GM18505 (cell line): ENCODE results near the gene TMEM233.
"Not testable (repeated sequence)": the region's sequence is repeated elsewhere in the genome, so short reads cannot be mapped to it uniquely, and the experiment has no call there.

Source experiments
- ATAC-seq: cut with Tn5 transposase; IDR thresholded peaks from one replicate; pipeline ENCODE4 v1.9.1; 2021; ENCODE audit not compliant: unreplicated experiment
- POLR2A ChIP-seq: IDR thresholded peaks from 4 replicates; pipeline ENCODE4 v1.6.1; 2011; ENCODE audit warnings: borderline replicate concordance; ENCODE audit not compliant: insufficient read depth, insufficient read length; ENCODE audit errors: extremely low read depth

The TMEM233 gene

DNA sequence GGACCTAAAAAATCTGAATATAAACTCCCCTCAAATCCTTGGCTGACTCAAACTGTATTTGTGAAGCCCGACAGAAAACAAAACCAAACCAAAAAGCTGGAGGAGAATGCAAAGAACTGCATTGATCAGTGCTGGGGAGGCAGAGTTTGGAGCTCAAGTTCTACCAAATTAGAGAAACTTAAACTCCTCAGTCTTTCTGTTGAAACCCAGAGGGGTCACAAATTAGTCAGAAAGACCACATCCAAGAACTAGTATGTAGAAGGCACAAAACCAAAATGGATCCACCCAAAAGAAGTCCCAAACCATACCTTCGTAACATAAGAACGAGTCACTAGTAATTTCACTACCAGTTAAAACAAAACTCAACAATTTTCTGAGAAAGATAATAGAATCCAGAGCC lies 59.1 kb downstream of the TMEM233 start:
- no peak for TF ChIP-seq POLR2A
- ATAC-seq = no peak

- not testable (repeated sequence) for ATAC-seq
Observed at GRCh38 chr12:119657001-119657400, 63.4 kb downstream of the TMEM233 start.

GRCh38 chr12:119658166-119658565 lies 64.6 kb downstream of the TMEM233 start:
- not testable (repeated sequence) for ATAC-seq

- ATAC-seq = no peak
- TF ChIP-seq POLR2A = no peak
Observed at GRCh38 chr12:119659289-119659897, 65.8 kb downstream of the TMEM233 start.

GRCh38 chr12:119660076-119660475 lies 66.5 kb downstream of the TMEM233 start:
- no peak for ATAC-seq

DNA sequence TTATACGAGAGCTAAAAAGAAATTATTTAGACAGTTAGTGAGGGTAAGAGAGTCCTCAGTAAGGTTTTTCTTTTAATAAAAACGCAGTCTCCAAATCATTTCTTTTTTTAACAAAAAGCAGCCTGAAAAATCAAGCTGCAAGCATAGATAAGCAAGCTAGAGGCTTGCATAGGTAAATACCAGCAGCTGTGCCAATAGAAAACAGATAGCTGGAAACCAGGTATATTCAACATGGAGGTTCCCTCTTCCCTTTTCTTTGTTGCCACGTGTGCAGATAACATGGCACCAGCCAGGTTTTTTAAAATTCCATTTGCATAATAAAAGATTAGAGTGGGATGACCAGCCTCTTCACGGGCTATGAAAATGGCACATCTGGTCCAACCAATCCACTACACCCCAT lies 68.3 kb downstream of the TMEM233 start:
- no peak for ATAC-seq
- TF ChIP-seq POLR2A = no peak

More at GRCh38 chr12:119660076-119660475, 66.5 kb downstream of the TMEM233 start:
- TF ChIP-seq POLR2A = no peak

- ATAC-seq = no peak
- TF ChIP-seq POLR2A = no peak
Observed at GRCh38 chr12:119664642-119665041, 71.1 kb downstream of the TMEM233 start.

DNA sequence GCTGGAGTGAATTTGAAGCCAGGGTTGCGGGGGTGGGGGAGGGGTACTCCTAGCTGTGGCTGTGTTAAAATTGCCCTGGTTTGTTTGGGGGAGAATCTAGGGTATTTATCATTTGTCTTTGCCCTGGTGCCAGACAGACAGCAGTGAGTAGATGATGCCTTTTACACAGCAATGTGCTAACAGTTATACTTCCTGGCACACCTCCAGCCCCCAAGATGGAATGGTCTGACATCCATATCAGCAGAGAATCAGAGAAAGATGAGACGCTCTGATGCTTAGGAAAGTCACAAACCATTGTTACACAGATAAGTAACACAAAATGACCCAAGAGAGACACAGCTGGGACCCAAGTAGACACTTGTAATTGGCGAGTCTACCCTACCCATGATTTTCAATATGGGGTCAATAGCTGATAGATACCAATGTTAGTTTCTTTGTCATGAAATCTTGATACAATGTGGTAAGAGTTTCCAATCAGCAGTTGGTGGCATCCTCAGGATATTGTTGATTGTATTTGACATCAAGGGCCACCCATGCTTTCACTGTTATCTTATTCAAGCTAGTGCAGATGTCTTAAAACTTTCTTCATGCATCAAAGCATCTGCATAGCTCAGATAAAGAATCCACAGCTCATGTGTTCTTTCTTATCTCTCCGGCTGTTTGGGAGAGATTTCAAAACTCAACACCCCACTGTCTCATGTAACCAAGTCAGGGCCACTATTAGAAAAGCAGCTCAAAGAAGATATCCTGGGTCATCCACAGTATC lies 71.8 kb downstream of the TMEM233 start:
- ATAC-seq = no peak
- no peak for TF ChIP-seq POLR2A

DNA sequence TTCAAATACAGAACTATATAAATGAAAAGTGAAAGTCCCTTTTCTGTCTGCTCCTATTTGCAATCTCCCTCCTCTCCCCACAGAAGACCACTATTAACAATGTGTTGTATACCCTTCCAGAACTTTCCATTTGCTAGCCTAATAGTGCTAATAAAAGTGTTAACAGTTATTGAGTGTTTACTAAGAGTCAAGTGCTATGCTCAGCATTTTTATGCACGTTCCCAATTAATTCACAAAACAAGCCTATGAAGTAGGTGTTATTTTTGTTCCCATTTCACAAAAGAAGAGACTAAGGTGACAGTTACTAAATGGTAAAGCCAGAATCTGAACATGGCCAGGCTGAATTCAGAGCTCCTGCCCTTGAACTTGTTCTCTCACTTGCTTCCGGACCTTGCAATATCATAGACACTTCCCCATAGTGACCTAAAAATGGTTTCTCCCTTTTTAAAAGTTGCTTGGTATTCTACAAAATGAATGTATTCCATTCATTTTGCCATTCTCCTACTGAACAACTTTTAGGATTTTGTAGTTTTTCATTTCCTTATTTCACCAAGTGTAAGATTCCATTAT lies 72.7 kb downstream of the TMEM233 start:
- ATAC-seq = no peak
- no peak for TF ChIP-seq POLR2A

GRCh38 chr12:119666900-119667576 lies 73.5 kb downstream of the TMEM233 start:
- peak; percentile 7 for ATAC-seq
- no peak for TF ChIP-seq POLR2A

DNA sequence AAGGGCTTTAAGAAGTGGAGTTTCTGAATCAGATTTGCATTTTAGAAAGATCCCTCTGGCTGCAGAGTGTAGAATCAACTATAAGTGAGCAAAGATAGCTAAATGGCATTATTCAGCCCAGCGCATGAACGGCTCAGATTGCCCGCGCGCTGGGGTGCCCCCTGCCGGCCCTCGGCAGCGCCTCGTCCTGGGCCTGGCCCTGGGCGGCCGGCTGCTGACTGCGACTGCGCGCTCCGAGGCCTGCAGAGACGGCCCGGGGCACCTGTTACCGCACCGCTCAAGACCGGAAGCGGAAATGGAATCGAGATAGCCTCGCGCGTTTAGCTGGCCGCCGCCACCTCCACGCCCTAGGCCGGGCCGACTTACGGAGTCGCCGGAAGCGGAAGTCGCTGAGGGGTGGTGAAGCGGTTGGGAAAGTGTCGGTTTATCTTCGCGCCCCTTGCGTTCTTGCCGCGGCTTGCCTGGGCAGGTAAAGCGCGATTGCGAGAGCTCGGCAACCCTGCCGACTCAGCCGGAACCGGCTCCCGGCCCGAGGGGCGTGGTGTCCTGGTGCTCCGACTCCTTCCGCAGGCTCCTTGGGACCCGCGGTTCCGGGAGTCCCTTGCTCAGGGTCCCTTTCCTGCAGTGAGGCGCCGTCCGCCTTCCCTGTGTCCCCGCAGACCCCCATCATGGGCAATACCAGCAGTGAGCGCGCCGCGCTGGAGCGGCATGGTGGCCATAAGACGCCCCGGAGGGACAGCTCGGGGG lies 74.2 kb downstream of the TMEM233 start, which contains the start of gene PRKAB1:
PRKAB1 (plus strand) TSS at position 557 of the 747 bp plus-strand sequence; CDS start at position 669, 112 bp downstream.
- ATAC-seq = peak; percentile 93
- peak; percentile 83 for TF ChIP-seq POLR2A

- no peak for ATAC-seq
Observed at GRCh38 chr12:119668324-119668841, 74.8 kb downstream of the TMEM233 start.

More at GRCh38 chr12:119668324-119668841, 74.8 kb downstream of the TMEM233 start:
- no peak for TF ChIP-seq POLR2A
